NCI-H1417 (cell line): Measurements from ENCODE around the gene LRRC32.

Experiments
- DNase-seq, 3 experiments: peaks; one replicate each; lab custom pipeline; 2025; lab: John Stamatoyannopoulos, UW

The LRRC32 gene

DNA sequence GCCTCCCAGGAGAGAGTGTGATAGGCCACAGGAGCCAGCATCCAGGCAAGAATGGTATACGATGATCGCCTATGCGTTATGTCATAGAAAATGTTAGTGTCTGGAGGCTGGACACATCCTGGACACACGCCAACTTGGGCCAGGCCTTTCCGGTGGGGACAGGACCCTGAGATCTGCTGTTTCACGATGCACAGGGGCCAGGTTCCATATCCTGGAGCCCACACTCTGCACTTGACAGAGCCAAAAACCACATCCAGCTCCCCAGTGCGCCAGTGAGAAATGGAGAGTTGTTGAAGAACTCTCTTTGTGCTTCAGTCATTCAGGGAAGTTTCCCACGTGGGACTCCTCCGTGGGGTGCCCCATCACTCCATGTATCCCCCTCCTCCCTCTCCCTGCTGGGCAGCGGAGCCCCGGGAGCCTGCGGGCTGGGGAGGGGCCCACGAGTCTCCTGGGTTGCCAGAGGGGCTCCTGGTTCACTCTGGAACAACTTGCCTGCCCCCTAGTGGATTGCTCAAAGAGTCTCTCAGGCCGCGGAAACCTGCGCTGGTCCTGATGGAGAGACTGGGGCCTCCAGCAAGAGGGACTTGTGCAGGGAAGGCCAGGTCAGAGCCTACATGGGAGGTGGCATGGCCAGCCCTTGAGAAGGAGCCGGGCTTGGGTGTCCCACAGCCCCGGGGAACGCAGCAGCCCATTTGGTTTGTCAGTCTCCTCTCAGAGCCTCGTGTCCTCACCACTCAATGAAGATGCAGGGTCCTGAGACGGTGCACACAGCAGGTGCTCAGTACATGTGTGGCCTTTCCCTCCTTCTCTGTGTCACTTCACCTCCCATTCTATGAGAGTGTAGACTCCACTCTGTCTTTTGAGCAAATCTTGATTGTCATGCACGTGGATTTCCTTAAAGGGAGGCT lies 10.2 kb upstream of the LRRC32 start:
- DNase-seq: peak; percentile 71 to 85 (median 81)

DNA sequence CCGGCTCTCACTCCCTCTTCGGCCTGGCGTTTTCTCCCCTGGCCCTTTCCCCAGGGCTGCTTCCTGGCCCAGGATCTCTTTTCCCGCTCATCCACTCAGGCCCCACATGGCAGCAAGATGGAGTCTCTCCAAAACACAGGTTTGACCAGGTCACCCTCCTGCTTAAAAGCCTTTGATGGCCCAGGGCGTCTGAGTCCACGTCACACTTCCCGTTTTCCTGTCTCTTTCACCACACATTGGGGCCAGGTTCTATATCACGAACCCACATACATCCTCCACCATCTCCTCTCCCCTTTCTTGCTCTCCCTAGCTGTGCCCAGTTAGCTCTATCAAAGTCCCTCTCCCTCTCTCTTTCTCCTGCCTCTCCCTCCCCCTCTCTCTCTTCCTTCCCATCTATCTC lies 7.8 kb upstream of the LRRC32 start:
- DNase-seq: no peak

DNA sequence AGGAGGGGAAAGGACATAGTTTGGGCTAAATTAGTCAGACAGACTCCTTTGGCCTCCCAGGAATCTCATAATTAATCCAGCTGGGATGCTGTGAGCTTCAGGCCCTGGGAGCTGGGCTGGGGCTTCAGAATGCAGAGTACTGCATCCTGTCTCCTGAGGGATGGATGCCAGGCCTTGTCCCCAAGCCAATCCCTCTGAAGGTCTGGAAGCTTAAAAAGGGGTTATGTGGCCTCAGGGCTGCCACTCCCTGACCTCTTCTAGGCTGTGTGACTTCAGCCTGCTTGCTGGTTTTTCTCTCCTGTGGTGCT lies 6.9 kb upstream of the LRRC32 start:
- DNase-seq: no peak

- no peak for DNase-seq
Measured at GRCh38 chr11:76676636-76677457, 6.3 kb upstream of the LRRC32 start.

GRCh38 chr11:76674517-76675400 lies 4.2 kb upstream of the LRRC32 start:
- DNase-seq: peak in 1 of 3 experiments; percentile 88

GRCh38 chr11:76673176-76674142 lies 2.9 kb upstream of the LRRC32 start:
- no peak for DNase-seq

DNA sequence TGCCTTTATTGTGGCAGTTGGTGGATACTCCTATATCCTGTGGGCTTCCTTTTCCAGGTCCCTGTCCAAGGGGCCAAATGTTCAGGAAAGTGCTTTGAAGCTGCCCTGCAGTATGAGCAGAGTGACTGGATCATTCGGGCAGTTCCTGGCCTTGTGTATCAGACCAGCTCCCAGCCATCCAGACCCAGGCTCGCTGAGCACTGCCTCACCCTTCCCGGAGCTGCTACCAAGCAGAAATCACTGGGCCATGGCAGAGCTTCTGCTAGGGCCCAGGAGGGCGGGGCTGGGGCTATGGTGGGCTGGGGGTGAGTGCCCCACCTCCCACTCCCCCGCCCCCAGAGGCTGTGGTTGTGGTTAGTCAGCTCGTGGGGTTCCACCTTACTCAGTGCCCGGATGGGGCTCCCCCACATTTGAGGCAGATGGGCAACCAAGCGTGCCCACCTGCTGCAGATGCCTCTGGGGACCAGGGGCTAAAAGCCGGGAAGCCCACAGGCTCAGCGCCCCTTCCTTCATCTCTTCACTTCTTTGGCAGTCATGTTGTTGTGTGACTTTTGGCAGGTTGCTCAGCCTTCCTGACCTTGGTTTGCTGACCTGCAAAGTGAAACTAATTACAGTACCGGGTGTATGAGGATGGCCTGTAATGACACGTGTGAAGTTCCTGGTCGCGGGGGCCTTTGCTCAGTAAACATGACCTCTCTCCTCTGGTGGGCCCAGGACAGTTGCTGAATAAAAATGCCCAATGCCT lies 2.1 kb upstream of the LRRC32 start:
- peak in 1 of 3 experiments; percentile 5 for DNase-seq

DNA sequence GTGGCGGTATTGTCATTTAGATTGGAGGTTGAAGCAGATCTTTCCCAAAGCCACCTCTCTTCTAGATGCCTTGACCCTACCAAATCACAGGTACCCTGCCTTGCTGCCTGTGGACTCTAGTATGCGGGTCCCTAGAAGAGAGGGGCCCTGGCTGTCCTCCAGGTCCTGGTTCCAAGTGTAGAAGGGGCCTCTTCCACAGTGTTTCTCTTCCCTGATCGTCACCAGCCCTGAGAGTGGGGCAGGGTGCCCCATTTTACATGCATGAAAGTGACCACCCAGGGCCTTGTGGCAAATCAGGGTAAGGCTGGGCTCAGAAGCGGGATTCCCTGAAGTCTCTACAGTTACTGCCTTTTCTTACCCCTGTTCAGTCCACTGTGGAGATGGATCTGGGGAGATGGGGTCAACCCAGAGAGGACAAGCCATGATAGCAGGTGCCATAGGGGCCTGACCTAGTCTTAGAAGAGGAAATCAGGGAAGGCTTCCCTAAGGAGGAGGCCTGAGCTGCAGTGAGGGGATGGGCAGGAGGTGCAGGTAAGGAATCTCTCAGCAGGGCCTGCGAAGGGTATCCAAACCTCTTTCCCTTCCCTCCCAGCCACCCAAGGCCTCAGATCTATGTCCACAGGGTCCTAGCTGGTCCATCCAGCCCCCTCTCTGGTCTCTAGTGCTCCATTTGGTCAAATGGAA lies 1.2 kb upstream of the LRRC32 start:
- DNase-seq: no peak

DNA sequence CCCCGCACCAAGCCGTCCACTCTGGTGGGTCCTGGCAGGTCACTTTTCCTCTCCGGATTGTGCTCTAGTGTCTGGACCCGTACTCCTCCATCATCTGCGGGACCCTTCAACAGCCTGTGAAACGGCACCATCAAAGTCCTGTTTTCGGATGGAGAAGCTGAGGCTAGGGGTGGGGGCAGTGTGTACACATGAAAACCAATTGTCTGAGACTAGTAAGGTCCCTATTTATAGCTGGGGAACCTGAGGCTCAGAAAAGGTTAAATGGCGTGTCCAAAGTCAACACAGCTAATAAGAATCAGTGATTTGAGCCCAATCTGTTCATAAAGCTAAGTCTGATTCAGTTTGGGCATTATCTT lies 668 bp upstream of the LRRC32 start:
- DNase-seq: no peak

DNA sequence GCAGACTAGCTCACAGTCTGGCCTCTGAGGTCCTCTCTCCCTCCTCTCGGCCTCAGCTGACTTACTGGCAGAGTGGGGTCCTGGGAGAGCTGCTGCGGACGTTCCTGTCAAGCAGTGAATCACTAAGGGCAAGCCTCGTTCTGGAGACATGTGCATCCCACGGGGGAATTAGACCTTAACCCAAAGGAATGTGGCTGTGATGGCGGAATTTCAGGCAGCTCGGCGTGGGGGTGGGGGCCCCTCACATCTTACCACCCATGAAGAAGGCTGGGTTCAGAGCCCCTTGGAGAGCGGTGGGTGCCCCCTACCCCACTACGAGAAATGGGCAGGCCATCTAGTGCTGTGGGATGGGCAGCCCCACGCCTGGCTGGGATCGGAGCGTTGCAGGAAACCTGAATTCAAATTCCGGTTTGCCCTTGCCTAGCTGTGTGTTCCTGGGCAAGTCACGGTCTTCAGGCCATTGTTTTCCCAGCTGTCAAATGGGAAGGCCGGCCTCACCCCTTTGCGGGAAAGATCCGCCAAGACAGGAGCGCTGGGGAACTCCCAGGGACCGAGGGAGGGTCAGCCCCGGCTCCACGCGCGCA lies 554 bp downstream of the LRRC32 start:
- DNase-seq: peak in 2 of 3 experiments; percentile 42

- DNase-seq: no peak
Measured at GRCh38 chr11:76668362-76669155, 2.0 kb downstream of the LRRC32 start.

DNA sequence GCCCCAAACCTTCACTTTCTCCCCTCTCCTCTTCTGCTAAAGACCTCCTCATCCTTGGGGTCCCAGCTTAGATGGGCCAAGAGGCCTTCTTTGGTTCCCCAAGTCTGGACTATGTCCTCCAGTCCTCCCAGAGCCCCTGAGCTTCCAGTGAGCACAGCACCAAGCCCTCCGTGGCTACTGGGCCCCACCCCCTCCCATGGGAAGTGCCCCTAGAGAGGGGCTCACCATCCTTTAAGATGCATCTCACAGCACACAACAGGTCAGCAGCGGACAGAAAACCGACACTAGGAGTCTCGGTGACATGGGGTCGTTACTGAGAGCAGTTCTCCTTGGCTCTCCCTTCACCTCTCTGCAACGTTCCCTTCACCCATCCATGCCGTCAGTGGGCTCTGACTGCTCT lies 2.7 kb downstream of the LRRC32 start:
- DNase-seq: no peak

GRCh38 chr11:76667271-76667818 lies 3.2 kb downstream of the LRRC32 start:
- DNase-seq: no peak

- no peak for DNase-seq
Measured at GRCh38 chr11:76666830-76667229, 3.7 kb downstream of the LRRC32 start.

DNA sequence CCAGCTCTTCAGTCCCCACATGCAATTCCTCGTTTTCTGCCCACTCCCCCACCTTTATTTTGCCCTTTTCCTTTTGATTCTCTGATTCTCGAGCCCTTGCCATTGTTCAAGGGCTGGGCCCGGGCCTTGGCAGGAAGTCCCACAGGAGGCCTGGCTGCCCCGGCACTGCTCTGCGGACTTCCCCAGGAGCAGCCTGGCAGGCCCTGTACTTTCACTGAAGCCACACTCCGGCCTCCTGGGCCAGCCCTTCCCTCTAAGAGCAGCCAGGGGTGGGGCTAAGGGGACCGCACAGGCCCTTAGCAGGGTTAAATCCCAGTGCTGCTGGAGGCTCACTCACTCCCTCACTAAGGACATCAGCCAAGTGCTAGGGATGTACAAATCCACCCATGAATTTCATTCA lies 4.1 kb downstream of the LRRC32 start:
- DNase-seq: no peak

GRCh38 chr11:76665921-76666351 lies 4.6 kb downstream of the LRRC32 start:
- no peak for DNase-seq

- DNase-seq: no peak
Measured at GRCh38 chr11:76665172-76665571, 5.4 kb downstream of the LRRC32 start.

GRCh38 chr11:76664578-76665061 lies 5.9 kb downstream of the LRRC32 start:
- no peak for DNase-seq
